MM.1S (cell line): ENCODE results near the gene TMC1.
"Not testable (repeated sequence)": the region's sequence is repeated elsewhere in the genome, so short reads cannot be mapped to it uniquely, and the experiment has no call there.

Experiments
- DNase-seq: peaks from one replicate; pipeline ENCODE4 v3.0.0-alpha.2; 2015
- H2AFZ ChIP-seq: fragments of 300-600 bp; sonication (generic); 2 replicates; pipeline ENCODE4 v1.6.0; 2016; ENCODE audit warnings: antibody characterized with exemption, low read length
- H3F3A ChIP-seq: fragments of 300-600 bp; sonication (generic); 2 replicates; pipeline ENCODE4 v1.6.1; 2016; ENCODE audit warnings: mild to moderate bottlenecking, antibody characterized with exemption, low read length, moderate library complexity, mixed read lengths; ENCODE audit not compliant: insufficient read depth
- H3K27ac ChIP-seq: fragments of 300-600 bp; sonication (generic); 2 replicates; pipeline ENCODE4 v1.5.1; 2016; ENCODE audit warnings: mild to moderate bottlenecking, low read length
- H3K27me3 ChIP-seq: fragments of 300-600 bp; sonication (generic); replicated peaks from 2 replicates; pipeline ENCODE4 v1.6.0; 2016; ENCODE audit warnings: low read length; ENCODE audit not compliant: insufficient read depth
- H3K36me3 ChIP-seq: fragments of 300-600 bp; sonication (generic); replicated peaks from 2 replicates; pipeline ENCODE4 v1.6.1; 2016; ENCODE audit warnings: mild to moderate bottlenecking, low read length, mixed read lengths; ENCODE audit not compliant: insufficient read depth
- H3K4me1 ChIP-seq: fragments of 300-600 bp; sonication (generic); 2 replicates; pipeline ENCODE4 v1.6.1; 2016; ENCODE audit warnings: low read length, mixed read lengths
- H3K4me2 ChIP-seq: fragments of 300-600 bp; sonication (generic); 2 replicates; pipeline ENCODE4 v1.6.0; 2016; ENCODE audit warnings: low read depth, low read length
- H3K4me3 ChIP-seq: fragments of 300-600 bp; sonication (generic); 2 replicates; pipeline ENCODE4 v1.5.1; 2016; ENCODE audit warnings: low read length, mixed read lengths
- H3K79me2 ChIP-seq: fragments of 300-600 bp; sonication (generic); 2 replicates; pipeline ENCODE4 v1.6.1; 2016; ENCODE audit warnings: mixed run types, low read length, mixed read lengths
- H3K9ac ChIP-seq: fragments of 300-600 bp; sonication (generic); 2 replicates; pipeline ENCODE4 v1.6.1; 2016; ENCODE audit warnings: low read length, mixed read lengths
- H3K9me2 ChIP-seq: fragments of 300-600 bp; sonication (generic); replicated peaks from 2 replicates; pipeline ENCODE4 v1.6.1; 2016; ENCODE audit warnings: mild to moderate bottlenecking, low read length, mixed read lengths; ENCODE audit not compliant: insufficient read depth
- H3K9me3 ChIP-seq: fragments of 300-600 bp; sonication (generic); replicated peaks from 2 replicates; pipeline ENCODE4 v1.6.1; 2016; ENCODE audit warnings: mild to moderate bottlenecking, low read length, mixed read lengths; ENCODE audit not compliant: insufficient read depth
- H4K20me1 ChIP-seq: fragments of 300-600 bp; sonication (generic); 2 replicates; pipeline ENCODE4 v1.6.1; 2016; ENCODE audit warnings: mild to moderate bottlenecking, low read length, moderate library complexity, mixed read lengths; ENCODE audit not compliant: insufficient read depth
- CTCF ChIP-seq: fragments of 300-600 bp; sonication (generic); IDR thresholded peaks from 2 replicates; pipeline ENCODE4 v1.5.1; 2016; ENCODE audit warnings: antibody characterized with exemption, low read length, mixed read lengths
- EZH2 ChIP-seq: fragments of 300-600 bp; sonication (generic); optimal IDR thresholded peaks from 2 replicates; pipeline ENCODE3; 2017; ENCODE audit warnings: low read depth, mild to moderate bottlenecking, antibody characterized with exemption, low read length, mixed read lengths
- EZH2phosphoT487 ChIP-seq: fragments of 300-600 bp; sonication (generic); IDR thresholded peaks from 2 replicates; pipeline ENCODE4 v1.6.1; 2018; ENCODE audit warnings: antibody characterized with exemption, low read length

Gene TMC1

GRCh38 chr9:72476617-72477437 lies 44.6 kb upstream of the TMC1 start:
- Histone ChIP-seq H3K4me1 (peaks cover 10% of the 10 kb centered on the region), H3K9me3 (no peaks in the 10 kb centered on the region), H3F3A (no peaks in the 10 kb centered on the region; the same call in 1 of the 2 replicates), H3K27ac (no peak overlapping the region), H3K4me2 (no peak overlapping the region), H3K36me3 (no peaks in the 10 kb centered on the region), H3K9ac (no peak overlapping the region), H3K79me2 (no peaks in the 10 kb centered on the region), H4K20me1 (no peaks in the 10 kb centered on the region), H3K27me3 (no peaks in the 10 kb centered on the region), H2AFZ (no peak overlapping the region), H3K4me3 (no peak overlapping the region), H3K9me2 (no peaks in the 10 kb centered on the region)
- TF ChIP-seq CTCF = no peak
- TF ChIP-seq EZH2 = no peak
- TF ChIP-seq EZH2phosphoT487 = no peak
- DNase-seq = no peak

GRCh38 chr9:72477930-72478518 lies 43.4 kb upstream of the TMC1 start:
- Histone ChIP-seq H3K27ac (no peak overlapping the region), H3K79me2 (no peaks in the 10 kb centered on the region), H3K4me1 (peaks cover 8% of the 10 kb centered on the region), H3K36me3 (no peaks in the 10 kb centered on the region), H3F3A (no peaks in the 10 kb centered on the region; the same call in 1 of the 2 replicates), H3K9ac (no peak overlapping the region), H3K4me2 (no peak overlapping the region), H3K4me3 (no peak overlapping the region), H4K20me1 (no peaks in the 10 kb centered on the region), H3K27me3 (no peaks in the 10 kb centered on the region), H3K9me3 (no peaks in the 10 kb centered on the region), H3K9me2 (no peaks in the 10 kb centered on the region), H2AFZ (peak overlapping the region; percentile 34; the same call in 1 of the 2 replicates)
- DNase-seq = no peak
- no peak for TF ChIP-seq EZH2phosphoT487
- TF ChIP-seq CTCF = no peak
- no peak for TF ChIP-seq EZH2

GRCh38 chr9:72478966-72479365 lies 42.4 kb upstream of the TMC1 start:
- H3K9me2 ChIP-seq = no peaks in the 10 kb centered on the region
- H3K36me3 ChIP-seq = no peaks in the 10 kb centered on the region
- no peaks in the 10 kb centered on the region for H3K9me3 ChIP-seq
- H3F3A ChIP-seq = no peaks in the 10 kb centered on the region; the same call in 1 of the 2 replicates
- H3K4me1 ChIP-seq = 0 out of 2 replicates have a peak, but pooled peaks cover 5% of the 10 kb centered on the region
- no peak overlapping the region for H3K27ac ChIP-seq
- no peak overlapping the region for H3K4me3 ChIP-seq
- no peak overlapping the region for H2AFZ ChIP-seq
- no peak overlapping the region for H3K4me2 ChIP-seq
- no peak for DNase-seq
- no peaks in the 10 kb centered on the region for H3K27me3 ChIP-seq
- no peak overlapping the region for H3K9ac ChIP-seq
- TF ChIP-seq EZH2phosphoT487 (no peak), EZH2 (no peak), CTCF (no peak)
- no peaks in the 10 kb centered on the region for H4K20me1 ChIP-seq
- H3K79me2 ChIP-seq = no peaks in the 10 kb centered on the region

- not testable (repeated sequence) for H3K9me2 ChIP-seq, H3K27me3 ChIP-seq, H3K4me2 ChIP-seq, H3K9me3 ChIP-seq, H3K9ac ChIP-seq, DNase-seq, H2AFZ ChIP-seq, H3F3A ChIP-seq, H3K36me3 ChIP-seq, H4K20me1 ChIP-seq, H3K27ac ChIP-seq, H3K79me2 ChIP-seq, H3K4me3 ChIP-seq, H3K4me1 ChIP-seq
Measured at GRCh38 chr9:72480261-72480660, 41.1 kb upstream of the TMC1 start.
